GM23338 (cell line): ENCODE measurements around the gene MED14. TPM values are rescaled to one million over a fixed set of nuclear protein-coding genes. Genes with fewer than 3 reads are reported as not detected.

Experiments used
- ATAC-seq: fragments of 200-7000 bp; cut with Tn5 transposase; 3 replicates; pipeline ENCODE4 v1.9.1; 2020
- DNase-seq: peaks from one replicate; pipeline ENCODE4 v3.0.0-alpha.2; 2015; ENCODE audit warnings: low spot score
- H2AFZ ChIP-seq: fragments of 200-600 bp; sonication (generic); 2 replicates; pipeline ENCODE4 v1.8.0; 2016; ENCODE audit warnings: antibody characterized with exemption, mild to moderate bottlenecking, moderate library complexity
- H3F3A ChIP-seq: fragments of 200-600 bp; sonication (generic); replicated peaks from 2 replicates; pipeline ENCODE4 v1.8.0; 2017; ENCODE audit warnings: antibody characterized with exemption, mixed run types, low read depth
- H3K27ac ChIP-seq: fragments of 200-600 bp; sonication (generic); 2 replicates; pipeline ENCODE4 v1.6.1; 2016; ENCODE audit warnings: low read depth
- H3K27me3 ChIP-seq: fragments of 200-600 bp; sonication (generic); 2 replicates; pipeline ENCODE4 v1.8.0; 2016; ENCODE audit warnings: mild to moderate bottlenecking, mixed run types, moderate library complexity; ENCODE audit not compliant: insufficient read depth
- H3K36me3 ChIP-seq: fragments of 200-600 bp; sonication (generic); 2 replicates; pipeline ENCODE4 v1.8.0; 2016; ENCODE audit warnings: mild to moderate bottlenecking; ENCODE audit not compliant: insufficient read depth
- H3K4me1 ChIP-seq: fragments of 200-600 bp; sonication (generic); 2 replicates; pipeline ENCODE4 v1.8.0; 2016; ENCODE audit warnings: mild to moderate bottlenecking, moderate library complexity; ENCODE audit not compliant: insufficient read depth
- H3K4me2 ChIP-seq: fragments of 200-600 bp; sonication (generic); 2 replicates; pipeline ENCODE4 v1.7.1; 2017; ENCODE audit warnings: mixed run types
- H3K4me3 ChIP-seq: fragments of 200-600 bp; sonication (generic); 2 replicates; pipeline ENCODE4 v1.6.1; 2016; ENCODE audit warnings: mixed run types
- H3K79me2 ChIP-seq: fragments of 200-600 bp; sonication (generic); replicated peaks from 2 replicates; pipeline ENCODE4 v1.8.0; 2017; ENCODE audit warnings: mild to moderate bottlenecking; ENCODE audit not compliant: insufficient read depth
- H3K9me2 ChIP-seq: fragments of 200-600 bp; sonication (generic); 2 replicates; pipeline ENCODE4 v1.8.0; 2017; ENCODE audit not compliant: insufficient read depth
- H4K20me1 ChIP-seq: fragments of 200-600 bp; sonication (generic); replicated peaks from 2 replicates; pipeline ENCODE4 v1.8.0; 2017; ENCODE audit warnings: mild to moderate bottlenecking; ENCODE audit not compliant: insufficient read depth
- H3K27ac Mint-ChIP-seq: 2 replicates; pipeline ENCODE4 v1.8.0; 2020; ENCODE audit warnings: inconsistent platforms, mild to moderate bottlenecking, moderate library complexity, mixed read lengths
- H3K27me3 Mint-ChIP-seq: 3 replicates; pipeline ENCODE4 v1.8.0; 2022; ENCODE audit warnings: low read depth, mild to moderate bottlenecking, moderate library complexity, mixed read lengths, inconsistent platforms; ENCODE audit not compliant: insufficient read depth, poor library complexity
- H3K36me3 Mint-ChIP-seq: 3 replicates; pipeline ENCODE4 v1.8.0; 2021; ENCODE audit warnings: low read depth, mild to moderate bottlenecking, inconsistent platforms, moderate library complexity, mixed read lengths
- H3K4me1 Mint-ChIP-seq: 3 replicates; pipeline ENCODE4 v1.8.0; 2020; ENCODE audit warnings: mild to moderate bottlenecking, inconsistent platforms, mixed read lengths
- H3K4me3 Mint-ChIP-seq: 3 replicates; pipeline ENCODE4 v1.8.0; 2021; ENCODE audit warnings: moderate library complexity, mild to moderate bottlenecking, inconsistent platforms, mixed read lengths
- H3K9me3 Mint-ChIP-seq: 3 replicates; pipeline ENCODE4 v1.8.0; 2020; ENCODE audit warnings: moderate library complexity, mild to moderate bottlenecking, inconsistent platforms, mixed read lengths
- CREB1 ChIP-seq: fragments of 250-450 bp; sonication (Bioruptor Pico); IDR thresholded peaks from 2 replicates; pipeline ENCODE4 v1.5.0; 2020; ENCODE audit warnings: low read depth, mild to moderate bottlenecking, moderate library complexity
- EZH2 ChIP-seq: fragments of 200-600 bp; sonication (generic); IDR thresholded peaks from one replicate; pipeline ENCODE4 v1.8.0; 2017; ENCODE audit warnings: antibody characterized with exemption, mild to moderate bottlenecking, low read depth; ENCODE audit not compliant: unreplicated experiment
- STAT1 ChIP-seq: IDR thresholded peaks from one replicate; pipeline ENCODE4 v1.6.1; 2016; ENCODE audit warnings: antibody characterized with exemption; ENCODE audit not compliant: unreplicated experiment
- ZNF114 ChIP-seq: fragments of 250-450 bp; sonication (Bioruptor Pico); IDR thresholded peaks from 2 replicates; pipeline ENCODE4 v1.5.0; 2020; ENCODE audit warnings: mild to moderate bottlenecking, moderate library complexity
- polyA plus RNA-seq: library from polyadenylated mRNA; unstranded; fragments of >200 nt; fragmentation: Nextera tagmentation; extraction: Ambion mirVana; gene quantifications from 2 replicates; pipeline ENCODE4 v1.2.1, GENCODE V29; 2016
- total RNA-seq: library from RNA; depleted of rRNA; stranded (reverse); fragments of >200 nt; shearing (Covaris generic); gene quantifications from 2 replicates; pipeline ENCODE4 v1.2.3, GENCODE V29; 2014
- TF ChIP-seq, protein P1 (sequence below): IDR thresholded peaks from one replicate; pipeline ENCODE4 v1.6.1; 2018; ENCODE audit warnings: antibody characterized with exemption; ENCODE audit not compliant: unreplicated experiment
- TF ChIP-seq, protein P2 (sequence below): fragments of 250-450 bp; sonication (Bioruptor Pico); IDR thresholded peaks from 2 replicates; pipeline ENCODE4 v1.5.0; 2020; ENCODE audit warnings: mild to moderate bottlenecking, moderate library complexity

MED14 gene
- total and polyA plus RNA-seq, 2 experiments from 2014 or later = 29.8 to 99.3 TPM

DNA sequence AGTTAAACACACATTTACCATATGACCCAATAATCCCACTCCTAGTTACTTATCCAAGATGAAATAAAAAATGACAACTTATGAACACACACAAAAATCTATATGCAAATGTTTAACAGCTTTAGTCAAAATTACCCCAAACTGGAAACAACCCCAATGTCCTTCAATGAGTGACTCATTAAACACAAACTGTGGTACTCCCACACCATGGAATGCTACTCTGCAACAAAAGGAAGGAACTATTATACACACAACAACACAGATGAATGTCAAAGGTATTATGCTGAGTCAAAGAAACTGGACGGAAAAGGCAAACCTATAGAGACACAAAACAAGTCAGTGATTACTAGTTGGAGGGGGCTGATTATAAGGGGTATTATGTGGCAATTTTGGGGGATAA, 40.5 kb downstream of the MED14 start (continued):
- TF ChIP-seq, protein P1, sequence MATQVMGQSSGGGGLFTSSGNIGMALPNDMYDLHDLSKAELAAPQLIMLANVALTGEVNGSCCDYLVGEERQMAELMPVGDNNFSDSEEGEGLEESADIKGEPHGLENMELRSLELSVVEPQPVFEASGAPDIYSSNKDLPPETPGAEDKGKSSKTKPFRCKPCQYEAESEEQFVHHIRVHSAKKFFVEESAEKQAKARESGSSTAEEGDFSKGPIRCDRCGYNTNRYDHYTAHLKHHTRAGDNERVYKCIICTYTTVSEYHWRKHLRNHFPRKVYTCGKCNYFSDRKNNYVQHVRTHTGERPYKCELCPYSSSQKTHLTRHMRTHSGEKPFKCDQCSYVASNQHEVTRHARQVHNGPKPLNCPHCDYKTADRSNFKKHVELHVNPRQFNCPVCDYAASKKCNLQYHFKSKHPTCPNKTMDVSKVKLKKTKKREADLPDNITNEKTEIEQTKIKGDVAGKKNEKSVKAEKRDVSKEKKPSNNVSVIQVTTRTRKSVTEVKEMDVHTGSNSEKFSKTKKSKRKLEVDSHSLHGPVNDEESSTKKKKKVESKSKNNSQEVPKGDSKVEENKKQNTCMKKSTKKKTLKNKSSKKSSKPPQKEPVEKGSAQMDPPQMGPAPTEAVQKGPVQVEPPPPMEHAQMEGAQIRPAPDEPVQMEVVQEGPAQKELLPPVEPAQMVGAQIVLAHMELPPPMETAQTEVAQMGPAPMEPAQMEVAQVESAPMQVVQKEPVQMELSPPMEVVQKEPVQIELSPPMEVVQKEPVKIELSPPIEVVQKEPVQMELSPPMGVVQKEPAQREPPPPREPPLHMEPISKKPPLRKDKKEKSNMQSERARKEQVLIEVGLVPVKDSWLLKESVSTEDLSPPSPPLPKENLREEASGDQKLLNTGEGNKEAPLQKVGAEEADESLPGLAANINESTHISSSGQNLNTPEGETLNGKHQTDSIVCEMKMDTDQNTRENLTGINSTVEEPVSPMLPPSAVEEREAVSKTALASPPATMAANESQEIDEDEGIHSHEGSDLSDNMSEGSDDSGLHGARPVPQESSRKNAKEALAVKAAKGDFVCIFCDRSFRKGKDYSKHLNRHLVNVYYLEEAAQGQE = no peak
- no peak for TF ChIP-seq STAT1
- no peak for TF ChIP-seq ZNF114 (CRISPR knock-in tag)

DNA sequence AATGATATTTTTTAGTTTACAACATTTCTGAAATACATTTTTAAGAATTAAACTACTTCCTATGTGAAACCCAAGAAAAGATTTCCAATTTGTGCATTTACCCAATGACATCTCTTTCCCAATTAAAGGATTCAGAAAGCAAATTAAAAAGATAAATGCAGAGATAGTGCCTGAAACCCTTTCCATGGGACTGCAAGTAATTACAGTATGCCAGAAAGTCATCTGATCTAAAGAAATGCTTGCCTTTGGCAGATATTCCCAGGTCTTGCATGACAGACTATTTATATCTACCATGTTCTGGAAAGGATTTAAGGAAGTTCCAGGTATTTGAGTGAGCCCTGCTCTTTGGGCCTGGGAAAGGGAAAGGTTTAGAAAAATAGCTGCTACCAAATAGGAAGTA, 46.4 kb downstream of the MED14 start:
- Mint-ChIP-seq H3K4me3 (no peak overlapping the region), H3K27me3 (peaks cover 2% of the 10 kb centered on the region), H3K36me3 (peaks cover 72% of the 10 kb centered on the region), H3K4me1 (peaks cover 3% of the 10 kb centered on the region; the same call in 2 of the 3 replicates), H3K9me3 (no peaks in the 10 kb centered on the region), H3K27ac (no peak overlapping the region)
- no peaks in the 10 kb centered on the region for H3K9me2 ChIP-seq
- no peak overlapping the region for H2AFZ ChIP-seq
- no peak overlapping the region for H3K4me2 ChIP-seq
- no peak for ATAC-seq
- H3K27ac ChIP-seq = no peak overlapping the region
- H3F3A ChIP-seq = no peaks in the 10 kb centered on the region
- H3K79me2 ChIP-seq = 0 out of 2 replicates have a peak, but pooled peaks cover 7% of the 10 kb centered on the region
- peaks cover 5% of the 10 kb centered on the region; the same call in 1 of the 2 replicates for H4K20me1 ChIP-seq
- no peak overlapping the region for H3K4me3 ChIP-seq
- no peak for TF ChIP-seq CREB1 (CRISPR knock-in tag)
- no peaks in the 10 kb centered on the region for H3K27me3 ChIP-seq
- DNase-seq = no peak
- H3K36me3 ChIP-seq = peaks cover 27% of the 10 kb centered on the region
- H3K4me1 ChIP-seq = no peaks in the 10 kb centered on the region

DNA sequence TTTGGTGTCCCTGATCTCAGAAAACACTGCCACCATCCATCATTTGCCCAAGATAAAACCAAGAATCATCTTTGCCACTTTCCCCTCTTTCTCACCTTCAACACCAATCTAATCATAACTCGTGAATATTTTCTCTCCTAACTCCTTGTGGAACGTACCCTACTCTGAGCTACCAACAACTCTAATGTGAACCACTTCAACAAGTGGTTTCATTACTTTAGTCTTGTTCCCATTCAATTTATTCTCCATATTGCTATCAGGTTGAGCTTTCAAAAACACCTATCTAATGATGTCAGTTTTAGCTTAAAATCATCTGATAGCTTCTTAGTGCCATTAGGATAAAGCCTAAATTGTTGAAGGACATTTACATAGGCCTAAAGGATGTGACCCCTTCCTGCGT, 48.2 kb downstream of the MED14 start:
- no peak overlapping the region for H2AFZ ChIP-seq
- H3K27me3 Mint-ChIP-seq = no peaks in the 10 kb centered on the region
- H3K36me3 ChIP-seq = peaks cover 25% of the 10 kb centered on the region
- H3K4me3 ChIP-seq = no peak overlapping the region
- H3K4me1 ChIP-seq = no peaks in the 10 kb centered on the region
- peaks cover 3% of the 10 kb centered on the region; the same call in 2 of the 3 replicates for H3K4me1 Mint-ChIP-seq
- no peaks in the 10 kb centered on the region for H3F3A ChIP-seq
- H3K4me2 ChIP-seq = no peak overlapping the region
- DNase-seq (no peak), ATAC-seq (no peak)
- H3K27ac ChIP-seq = no peak overlapping the region
- H3K9me2 ChIP-seq = no peaks in the 10 kb centered on the region
- H3K79me2 ChIP-seq = 0 out of 2 replicates have a peak, but pooled peaks cover 8% of the 10 kb centered on the region
- no peak overlapping the region for H3K4me3 Mint-ChIP-seq
- H3K9me3 Mint-ChIP-seq = no peaks in the 10 kb centered on the region
- H3K27ac Mint-ChIP-seq = no peak overlapping the region; the same call in 1 of the 2 replicates
- H3K27me3 ChIP-seq = no peaks in the 10 kb centered on the region
- H3K36me3 Mint-ChIP-seq = peaks cover 68% of the 10 kb centered on the region
- H4K20me1 ChIP-seq = peaks cover 5% of the 10 kb centered on the region; the same call in 1 of the 2 replicates
- TF ChIP-seq, protein P1 = no peak
- TF ChIP-seq EZH2 = no peak
- TF ChIP-seq, protein P2, sequence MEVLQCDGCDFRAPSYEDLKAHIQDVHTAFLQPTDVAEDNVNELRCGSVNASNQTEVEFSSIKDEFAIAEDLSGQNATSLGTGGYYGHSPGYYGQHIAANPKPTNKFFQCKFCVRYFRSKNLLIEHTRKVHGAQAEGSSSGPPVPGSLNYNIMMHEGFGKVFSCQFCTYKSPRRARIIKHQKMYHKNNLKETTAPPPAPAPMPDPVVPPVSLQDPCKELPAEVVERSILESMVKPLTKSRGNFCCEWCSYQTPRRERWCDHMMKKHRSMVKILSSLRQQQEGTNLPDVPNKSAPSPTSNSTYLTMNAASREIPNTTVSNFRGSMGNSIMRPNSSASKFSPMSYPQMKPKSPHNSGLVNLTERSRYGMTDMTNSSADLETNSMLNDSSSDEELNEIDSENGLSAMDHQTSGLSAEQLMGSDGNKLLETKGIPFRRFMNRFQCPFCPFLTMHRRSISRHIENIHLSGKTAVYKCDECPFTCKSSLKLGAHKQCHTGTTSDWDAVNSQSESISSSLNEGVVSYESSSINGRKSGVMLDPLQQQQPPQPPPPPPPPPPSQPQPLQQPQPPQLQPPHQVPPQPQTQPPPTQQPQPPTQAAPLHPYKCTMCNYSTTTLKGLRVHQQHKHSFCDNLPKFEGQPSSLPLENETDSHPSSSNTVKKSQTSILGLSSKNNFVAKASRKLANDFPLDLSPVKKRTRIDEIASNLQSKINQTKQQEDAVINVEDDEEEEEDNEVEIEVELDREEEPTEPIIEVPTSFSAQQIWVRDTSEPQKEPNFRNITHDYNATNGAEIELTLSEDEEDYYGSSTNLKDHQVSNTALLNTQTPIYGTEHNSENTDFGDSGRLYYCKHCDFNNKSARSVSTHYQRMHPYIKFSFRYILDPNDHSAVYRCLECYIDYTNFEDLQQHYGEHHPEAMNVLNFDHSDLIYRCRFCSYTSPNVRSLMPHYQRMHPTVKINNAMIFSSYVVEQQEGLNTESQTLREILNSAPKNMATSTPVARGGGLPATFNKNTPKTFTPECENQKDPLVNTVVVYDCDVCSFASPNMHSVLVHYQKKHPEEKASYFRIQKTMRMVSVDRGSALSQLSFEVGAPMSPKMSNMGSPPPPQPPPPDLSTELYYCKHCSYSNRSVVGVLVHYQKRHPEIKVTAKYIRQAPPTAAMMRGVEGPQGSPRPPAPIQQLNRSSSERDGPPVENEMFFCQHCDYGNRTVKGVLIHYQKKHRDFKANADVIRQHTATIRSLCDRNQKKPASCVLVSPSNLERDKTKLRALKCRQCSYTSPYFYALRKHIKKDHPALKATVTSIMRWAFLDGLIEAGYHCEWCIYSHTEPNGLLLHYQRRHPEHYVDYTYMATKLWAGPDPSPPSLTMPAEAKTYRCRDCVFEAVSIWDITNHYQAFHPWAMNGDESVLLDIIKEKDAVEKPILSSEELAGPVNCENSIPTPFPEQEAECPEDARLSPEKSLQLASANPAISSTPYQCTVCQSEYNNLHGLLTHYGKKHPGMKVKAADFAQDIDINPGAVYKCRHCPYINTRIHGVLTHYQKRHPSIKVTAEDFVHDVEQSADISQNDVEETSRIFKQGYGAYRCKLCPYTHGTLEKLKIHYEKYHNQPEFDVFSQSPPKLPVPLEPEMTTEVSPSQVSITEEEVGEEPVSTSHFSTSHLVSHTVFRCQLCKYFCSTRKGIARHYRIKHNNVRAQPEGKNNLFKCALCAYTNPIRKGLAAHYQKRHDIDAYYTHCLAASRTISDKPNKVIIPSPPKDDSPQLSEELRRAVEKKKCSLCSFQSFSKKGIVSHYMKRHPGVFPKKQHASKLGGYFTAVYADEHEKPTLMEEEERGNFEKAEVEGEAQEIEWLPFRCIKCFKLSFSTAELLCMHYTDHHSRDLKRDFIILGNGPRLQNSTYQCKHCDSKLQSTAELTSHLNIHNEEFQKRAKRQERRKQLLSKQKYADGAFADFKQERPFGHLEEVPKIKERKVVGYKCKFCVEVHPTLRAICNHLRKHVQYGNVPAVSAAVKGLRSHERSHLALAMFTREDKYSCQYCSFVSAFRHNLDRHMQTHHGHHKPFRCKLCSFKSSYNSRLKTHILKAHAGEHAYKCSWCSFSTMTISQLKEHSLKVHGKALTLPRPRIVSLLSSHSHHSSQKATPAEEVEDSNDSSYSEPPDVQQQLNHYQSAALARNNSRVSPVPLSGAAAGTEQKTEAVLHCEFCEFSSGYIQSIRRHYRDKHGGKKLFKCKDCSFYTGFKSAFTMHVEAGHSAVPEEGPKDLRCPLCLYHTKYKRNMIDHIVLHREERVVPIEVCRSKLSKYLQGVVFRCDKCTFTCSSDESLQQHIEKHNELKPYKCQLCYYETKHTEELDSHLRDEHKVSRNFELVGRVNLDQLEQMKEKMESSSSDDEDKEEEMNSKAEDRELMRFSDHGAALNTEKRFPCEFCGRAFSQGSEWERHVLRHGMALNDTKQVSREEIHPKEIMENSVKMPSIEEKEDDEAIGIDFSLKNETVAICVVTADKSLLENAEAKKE = no peak
